SK-N-SH treated with all-trans-retinoic acid at 6 μM for 48 hours (cell line): ENCODE data around the gene CEP192.

Experiments
- ARNTL ChIP-seq: fragments of 450-650 bp; formaldehyde crosslinking; IDR thresholded peaks from 2 replicates; pipeline ENCODE4 v1.5.0; 2020; ENCODE audit warnings: low read depth, mild to moderate bottlenecking, moderate library complexity, borderline replicate concordance
- CSDC2 ChIP-seq: fragments of 250-450 bp; sonication (Bioruptor Pico); IDR thresholded peaks from 2 replicates; pipeline ENCODE4 v1.5.0; 2020; ENCODE audit warnings: mild to moderate bottlenecking, moderate library complexity
- GLIS3 ChIP-seq: fragments of 250-450 bp; sonication (Bioruptor Pico); IDR thresholded peaks from 2 replicates; pipeline ENCODE4 v1.5.0; 2020; ENCODE audit warnings: mild to moderate bottlenecking, moderate library complexity
- OSR1 ChIP-seq: fragments of 250-450 bp; sonication (Bioruptor Pico); IDR thresholded peaks from 2 replicates; pipeline ENCODE4 v1.8.0; 2022; ENCODE audit warnings: moderate library complexity, mild to moderate bottlenecking, inconsistent platforms
- PATZ1 ChIP-seq: fragments of 250-450 bp; sonication (Bioruptor Pico); IDR thresholded peaks from 2 replicates; pipeline ENCODE4 v1.8.0; 2020; ENCODE audit warnings: mild to moderate bottlenecking, moderate library complexity, borderline replicate concordance
- POU6F1 ChIP-seq: fragments of 250-450 bp; sonication (Bioruptor Pico); IDR thresholded peaks from 2 replicates; pipeline ENCODE4 v1.8.0; 2021; ENCODE audit warnings: low read depth, mild to moderate bottlenecking, moderate library complexity, borderline replicate concordance
- RARB ChIP-seq: fragments of 250-450 bp; sonication (Bioruptor Pico); IDR thresholded peaks from 2 replicates; pipeline ENCODE4 v1.8.0; 2021; ENCODE audit warnings: mild to moderate bottlenecking, moderate library complexity
- SNAI2 ChIP-seq: fragments of 250-450 bp; sonication (Bioruptor Pico); IDR thresholded peaks from 2 replicates; pipeline ENCODE4 v1.5.0; 2020; ENCODE audit warnings: mild to moderate bottlenecking, moderate library complexity
- TOX ChIP-seq: fragments of 250-450 bp; sonication (Bioruptor Pico); IDR thresholded peaks from 2 replicates; pipeline ENCODE4 v1.8.0; 2021; ENCODE audit warnings: mild to moderate bottlenecking, moderate library complexity, borderline replicate concordance
- ZC3H10 ChIP-seq: fragments of 250-450 bp; sonication (Bioruptor Pico); IDR thresholded peaks from 2 replicates; pipeline ENCODE4 v1.5.1; 2021; ENCODE audit warnings: mild to moderate bottlenecking, moderate library complexity
- ZFP30 ChIP-seq: fragments of 450-650 bp; formaldehyde crosslinking; IDR thresholded peaks from 2 replicates; pipeline ENCODE4 v1.5.0; 2022; ENCODE audit warnings: mild to moderate bottlenecking, moderate library complexity

GRCh38 chr18:13061630-13062189 lies 70.5 kb downstream of the CEP192 start:
- TF ChIP-seq ARNTL (CRISPR knock-in tag) = no peak
- TF ChIP-seq TOX (CRISPR knock-in tag) = no peak
- no peak for TF ChIP-seq ZFP30 (CRISPR knock-in tag)
- TF ChIP-seq GLIS3 (CRISPR knock-in tag) = no peak
- no peak for TF ChIP-seq OSR1
- no peak for TF ChIP-seq POU6F1 (CRISPR knock-in tag)
- no peak for TF ChIP-seq CSDC2 (CRISPR knock-in tag)
- TF ChIP-seq RARB (CRISPR knock-in tag) = no peak
- TF ChIP-seq SNAI2 = no peak
- no peak for TF ChIP-seq PATZ1 (CRISPR knock-in tag)
- TF ChIP-seq ZC3H10 (CRISPR knock-in tag) = no peak
